ENCODE data around the gene OPA3.

DNA sequence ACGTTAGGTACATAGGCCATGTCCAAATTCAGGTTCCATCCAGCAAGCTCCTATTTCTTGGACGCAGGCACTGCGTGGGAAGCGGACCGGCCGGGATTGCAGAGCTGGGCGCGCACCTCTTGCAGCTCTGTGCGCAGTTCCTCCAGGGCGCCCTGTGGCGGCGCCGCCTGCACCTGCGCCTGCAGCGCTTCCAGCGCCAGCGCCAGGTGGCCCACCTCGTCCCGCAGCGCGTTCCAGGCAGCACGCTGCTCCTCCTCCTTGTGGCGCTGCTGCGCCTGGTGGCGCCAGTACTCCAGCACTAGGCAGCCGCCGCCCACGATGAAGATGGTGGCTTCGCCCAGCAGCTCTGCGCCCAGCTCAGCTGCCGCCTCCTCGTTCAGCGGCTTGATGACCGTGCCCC, 31.1 kb downstream of the OPA3 start:
- TF ChIP-seq, protein P1, sequence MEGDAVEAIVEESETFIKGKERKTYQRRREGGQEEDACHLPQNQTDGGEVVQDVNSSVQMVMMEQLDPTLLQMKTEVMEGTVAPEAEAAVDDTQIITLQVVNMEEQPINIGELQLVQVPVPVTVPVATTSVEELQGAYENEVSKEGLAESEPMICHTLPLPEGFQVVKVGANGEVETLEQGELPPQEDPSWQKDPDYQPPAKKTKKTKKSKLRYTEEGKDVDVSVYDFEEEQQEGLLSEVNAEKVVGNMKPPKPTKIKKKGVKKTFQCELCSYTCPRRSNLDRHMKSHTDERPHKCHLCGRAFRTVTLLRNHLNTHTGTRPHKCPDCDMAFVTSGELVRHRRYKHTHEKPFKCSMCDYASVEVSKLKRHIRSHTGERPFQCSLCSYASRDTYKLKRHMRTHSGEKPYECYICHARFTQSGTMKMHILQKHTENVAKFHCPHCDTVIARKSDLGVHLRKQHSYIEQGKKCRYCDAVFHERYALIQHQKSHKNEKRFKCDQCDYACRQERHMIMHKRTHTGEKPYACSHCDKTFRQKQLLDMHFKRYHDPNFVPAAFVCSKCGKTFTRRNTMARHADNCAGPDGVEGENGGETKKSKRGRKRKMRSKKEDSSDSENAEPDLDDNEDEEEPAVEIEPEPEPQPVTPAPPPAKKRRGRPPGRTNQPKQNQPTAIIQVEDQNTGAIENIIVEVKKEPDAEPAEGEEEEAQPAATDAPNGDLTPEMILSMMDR (IDR thresholded peaks at IDR 0.05; ENCODE audit: poor library complexity, severe bottlenecking) = no peak
- TF ChIP-seq POLR2AphosphoS5 (IDR thresholded peaks at IDR 0.05) (no peak), EZH2 (IDR thresholded peaks at IDR 0.05; ENCODE audit: borderline replicate concordance, insufficient read depth, low read length, poor library complexity, severe bottlenecking) (no peak)

All from neural cell (in vitro differentiated cells).